SU-DHL-6 (cell line): Measurements from ENCODE around the gene INPP1.

Experiments
- H2AFZ ChIP-seq: fragments of 200-600 bp; sonication (generic); 2 replicates; pipeline ENCODE4 v1.6.1; 2014; ENCODE audit warnings: low read depth, mild to moderate bottlenecking, moderate library complexity, mixed read lengths, antibody characterized with exemption, low read length; ENCODE audit not compliant: severe bottlenecking
- H3F3A ChIP-seq: fragments of 200-600 bp; shearing (Covaris generic); 2 replicates; pipeline ENCODE4 v1.6.0; 2016; ENCODE audit warnings: antibody characterized with exemption, mild to moderate bottlenecking; ENCODE audit not compliant: insufficient read depth
- H3K27ac ChIP-seq: fragments of 200-600 bp; sonication (generic); 2 replicates; pipeline ENCODE4 v1.5.1; 2016; ENCODE audit warnings: low read depth, mild to moderate bottlenecking, low read length, moderate library complexity, mixed read lengths
- H3K27me3 ChIP-seq: fragments of 200-600 bp; sonication (generic), shearing (Covaris generic); 2 replicates; pipeline ENCODE4 v1.6.0; 2014; ENCODE audit warnings: mild to moderate bottlenecking, low read length
- H3K36me3 ChIP-seq: fragments of 200-600 bp; sonication (generic); 2 replicates; pipeline ENCODE4 v1.6.1; 2014; ENCODE audit warnings: mild to moderate bottlenecking, low read length, mixed read lengths
- H3K4me2 ChIP-seq: fragments of 300-600, 200-600 bp; shearing (Covaris generic), sonication (generic); 2 replicates; pipeline ENCODE4 v1.6.0; 2014; ENCODE audit warnings: low read length, low read depth, mild to moderate bottlenecking; ENCODE audit not compliant: poor library complexity, severe bottlenecking
- H3K4me3 ChIP-seq: fragments of 200-600 bp; sonication (generic); 2 replicates; pipeline ENCODE4 v1.5.1; 2014; ENCODE audit warnings: antibody characterized with exemption, low read length, mild to moderate bottlenecking, mixed read lengths; ENCODE audit not compliant: insufficient read depth, poor library complexity, severe bottlenecking
- H3K79me2 ChIP-seq: fragments of 200-600 bp; sonication (generic); 2 replicates; pipeline ENCODE4 v1.6.1; 2014; ENCODE audit warnings: mild to moderate bottlenecking, low read length, moderate library complexity; ENCODE audit not compliant: insufficient read depth
- H3K9ac ChIP-seq: fragments of 200-600 bp; sonication (generic); 2 replicates; pipeline ENCODE4 v1.7.0; 2014; ENCODE audit warnings: mild to moderate bottlenecking, low read length
- H3K9me2 ChIP-seq: fragments of 200-600 bp; sonication (generic); replicated peaks from 2 replicates; pipeline ENCODE4 v1.6.1; 2014; ENCODE audit warnings: low read length; ENCODE audit not compliant: insufficient read depth
- H3K9me3 ChIP-seq: fragments of 200-600 bp; sonication (generic); 2 replicates; pipeline ENCODE4 v1.6.1; 2014; ENCODE audit warnings: low read length, mixed read lengths; ENCODE audit not compliant: insufficient read depth
- H4K20me1 ChIP-seq: fragments of 200-600 bp; sonication (generic); 2 replicates; pipeline ENCODE4 v1.6.1; 2014; ENCODE audit warnings: low read depth, mild to moderate bottlenecking, antibody characterized with exemption, low read length, moderate library complexity, mixed read lengths
- EZH2phosphoT487 ChIP-seq: fragments of 200-600 bp; sonication (generic), shearing (Covaris generic); conservative IDR thresholded peaks from 2 replicates; pipeline ENCODE4 v1.6.1; 2018; ENCODE audit warnings: mild to moderate bottlenecking, antibody characterized with exemption, low read length, moderate library complexity, mixed read lengths
- TF ChIP-seq, protein P1 (sequence below): fragments of 200-600 bp; sonication (generic); IDR thresholded peaks from one replicate; pipeline ENCODE4 v1.5.1; 2017; ENCODE audit warnings: antibody characterized with exemption, mild to moderate bottlenecking, low read length, moderate library complexity; ENCODE audit not compliant: insufficient read depth, poor library complexity, severe bottlenecking

INPP1 gene

DNA sequence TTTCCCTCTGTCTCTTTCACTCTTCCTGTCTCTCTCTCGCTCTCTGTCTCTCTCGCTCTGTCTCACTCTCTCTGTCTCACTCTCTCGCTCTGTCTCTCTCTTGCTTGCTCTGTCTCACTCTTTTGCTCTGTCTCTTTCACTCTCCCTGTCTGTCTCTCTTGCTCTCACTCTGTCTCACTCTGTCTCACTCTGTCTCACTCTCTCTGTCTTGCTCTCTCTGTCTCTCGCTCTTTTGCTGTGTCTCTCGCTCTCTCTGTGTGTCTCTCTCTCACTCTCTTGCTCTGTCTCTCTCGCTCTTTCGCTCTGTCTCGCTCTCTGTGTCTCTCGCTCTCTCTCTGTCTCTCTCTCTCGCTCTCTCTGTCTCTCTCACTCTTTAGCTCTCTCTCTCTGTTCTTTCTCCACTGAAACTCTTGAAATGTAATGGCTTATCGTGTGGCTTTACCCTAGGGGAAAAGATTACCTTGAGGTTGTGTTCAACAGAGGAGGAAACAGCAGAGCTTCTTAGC, 22.9 kb downstream of the INPP1 start:
- Histone ChIP-seq H3K9me2 (no peaks in the 10 kb centered on the region), H3K4me2 (no peak overlapping the region), H3K4me3 (no peak overlapping the region), H2AFZ (no peak overlapping the region), H4K20me1 (no peaks in the 10 kb centered on the region), H3K79me2 (no peaks in the 10 kb centered on the region), H3K36me3 (no peaks in the 10 kb centered on the region), H3F3A (no peaks in the 10 kb centered on the region), H3K27ac (no peak overlapping the region), H3K27me3 (no peaks in the 10 kb centered on the region), H3K9ac (no peak overlapping the region), H3K9me3 (no peaks in the 10 kb centered on the region)
- no peak for TF ChIP-seq EZH2phosphoT487
- TF ChIP-seq, protein P1, sequence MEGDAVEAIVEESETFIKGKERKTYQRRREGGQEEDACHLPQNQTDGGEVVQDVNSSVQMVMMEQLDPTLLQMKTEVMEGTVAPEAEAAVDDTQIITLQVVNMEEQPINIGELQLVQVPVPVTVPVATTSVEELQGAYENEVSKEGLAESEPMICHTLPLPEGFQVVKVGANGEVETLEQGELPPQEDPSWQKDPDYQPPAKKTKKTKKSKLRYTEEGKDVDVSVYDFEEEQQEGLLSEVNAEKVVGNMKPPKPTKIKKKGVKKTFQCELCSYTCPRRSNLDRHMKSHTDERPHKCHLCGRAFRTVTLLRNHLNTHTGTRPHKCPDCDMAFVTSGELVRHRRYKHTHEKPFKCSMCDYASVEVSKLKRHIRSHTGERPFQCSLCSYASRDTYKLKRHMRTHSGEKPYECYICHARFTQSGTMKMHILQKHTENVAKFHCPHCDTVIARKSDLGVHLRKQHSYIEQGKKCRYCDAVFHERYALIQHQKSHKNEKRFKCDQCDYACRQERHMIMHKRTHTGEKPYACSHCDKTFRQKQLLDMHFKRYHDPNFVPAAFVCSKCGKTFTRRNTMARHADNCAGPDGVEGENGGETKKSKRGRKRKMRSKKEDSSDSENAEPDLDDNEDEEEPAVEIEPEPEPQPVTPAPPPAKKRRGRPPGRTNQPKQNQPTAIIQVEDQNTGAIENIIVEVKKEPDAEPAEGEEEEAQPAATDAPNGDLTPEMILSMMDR, result no peak

DNA sequence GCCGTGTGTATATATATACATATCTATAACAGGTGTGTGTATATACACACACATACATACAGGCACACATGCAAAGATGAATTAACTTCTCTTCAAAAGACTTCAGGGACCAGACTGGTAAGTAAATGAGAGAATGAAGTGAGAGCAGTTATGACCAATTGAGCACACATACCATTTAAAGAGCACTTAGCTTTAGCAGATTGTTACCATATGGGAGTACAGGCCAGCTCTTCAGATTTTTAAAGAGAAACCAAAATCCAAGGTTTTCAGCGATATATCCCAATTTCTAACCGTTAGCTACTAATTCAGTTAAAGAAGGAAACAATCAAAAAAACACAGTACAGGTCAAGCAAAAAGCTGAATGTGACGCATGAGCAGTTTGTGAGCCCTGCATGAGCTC, 23.7 kb downstream of the INPP1 start:
- Histone ChIP-seq H3K9me2 (no peaks in the 10 kb centered on the region), H3F3A (no peaks in the 10 kb centered on the region), H3K36me3 (no peaks in the 10 kb centered on the region), H4K20me1 (no peaks in the 10 kb centered on the region), H3K79me2 (no peaks in the 10 kb centered on the region), H3K27me3 (no peaks in the 10 kb centered on the region), H3K9ac (no peak overlapping the region), H3K9me3 (no peaks in the 10 kb centered on the region), H3K27ac (no peak overlapping the region), H2AFZ (no peak overlapping the region), H3K4me3 (no peak overlapping the region), H3K4me2 (no peak overlapping the region)
- TF ChIP-seq EZH2phosphoT487, result no peak
- TF ChIP-seq, protein P1, result no peak

DNA sequence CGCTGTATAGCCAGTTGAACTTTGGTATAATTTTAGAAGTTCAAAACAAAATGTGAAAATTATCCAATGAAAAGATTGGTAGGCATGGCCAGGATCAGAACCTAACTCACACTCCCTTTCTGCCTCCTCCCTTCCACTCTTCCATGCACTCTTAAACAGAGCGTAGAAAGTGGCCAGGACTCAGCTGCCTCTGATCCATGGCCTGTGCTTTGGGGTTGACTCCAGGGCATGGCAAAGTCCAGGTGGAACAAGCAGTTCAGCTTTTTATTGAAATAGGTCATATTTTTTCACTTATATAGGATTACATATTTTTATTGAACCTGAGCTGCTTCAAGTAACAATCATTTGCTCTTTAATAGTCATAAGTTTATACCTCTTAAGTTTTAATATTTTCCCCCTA, 26.2 kb downstream of the INPP1 start:
- Histone ChIP-seq H3K9me3 (no peaks in the 10 kb centered on the region), H3K27me3 (no peaks in the 10 kb centered on the region), H2AFZ (no peak overlapping the region), H3K79me2 (no peaks in the 10 kb centered on the region), H3K4me2 (no peak overlapping the region), H3F3A (no peaks in the 10 kb centered on the region), H4K20me1 (no peaks in the 10 kb centered on the region), H3K9me2 (no peaks in the 10 kb centered on the region), H3K9ac (no peak overlapping the region), H3K27ac (no peak overlapping the region), H3K4me3 (no peak overlapping the region), H3K36me3 (no peaks in the 10 kb centered on the region)
- TF ChIP-seq, protein P1, result no peak
- TF ChIP-seq EZH2phosphoT487, result no peak
